MG63 (cell line): ENCODE measurements around the gene RNF19B. TPM values are rescaled to one million over a fixed set of nuclear protein-coding genes. Genes with fewer than 3 reads are reported as not detected.

Experiments used
- DNase-seq: peaks from one replicate; pipeline ENCODE4 v3.0.0-alpha.2; 2020
- H3K27me3 ChIP-seq: fragments of 250-450 bp; sonication (Bioruptor Pico); 2 replicates; pipeline ENCODE4 v1.5.1; 2020; ENCODE audit warnings: mild to moderate bottlenecking, moderate library complexity
- H3K36me3 ChIP-seq: fragments of 250-450 bp; sonication (Bioruptor Pico); 2 replicates; pipeline ENCODE4 v1.5.1; 2020; ENCODE audit warnings: mild to moderate bottlenecking, moderate library complexity
- H3K4me3 ChIP-seq: fragments of 250-450 bp; sonication (Bioruptor Pico); 2 replicates; pipeline ENCODE4 v1.5.1; 2020; ENCODE audit warnings: mild to moderate bottlenecking, moderate library complexity
- H3K9me3 ChIP-seq: fragments of 250-450 bp; sonication (Bioruptor Pico); 2 replicates; pipeline ENCODE4 v1.5.1; 2020; ENCODE audit warnings: mild to moderate bottlenecking, moderate library complexity
- total RNA-seq: library from RNA; depleted of rRNA; stranded (reverse); fragments of >200 nt; shearing (Covaris generic); gene quantifications from 2 replicates; pipeline ENCODE4 v1.2.3, GENCODE V29; 2014; ENCODE audit warnings: low replicate concordance

RNF19B gene
- total RNA-seq, 1 experiment from 2014 or later: 6.9 TPM

DNA sequence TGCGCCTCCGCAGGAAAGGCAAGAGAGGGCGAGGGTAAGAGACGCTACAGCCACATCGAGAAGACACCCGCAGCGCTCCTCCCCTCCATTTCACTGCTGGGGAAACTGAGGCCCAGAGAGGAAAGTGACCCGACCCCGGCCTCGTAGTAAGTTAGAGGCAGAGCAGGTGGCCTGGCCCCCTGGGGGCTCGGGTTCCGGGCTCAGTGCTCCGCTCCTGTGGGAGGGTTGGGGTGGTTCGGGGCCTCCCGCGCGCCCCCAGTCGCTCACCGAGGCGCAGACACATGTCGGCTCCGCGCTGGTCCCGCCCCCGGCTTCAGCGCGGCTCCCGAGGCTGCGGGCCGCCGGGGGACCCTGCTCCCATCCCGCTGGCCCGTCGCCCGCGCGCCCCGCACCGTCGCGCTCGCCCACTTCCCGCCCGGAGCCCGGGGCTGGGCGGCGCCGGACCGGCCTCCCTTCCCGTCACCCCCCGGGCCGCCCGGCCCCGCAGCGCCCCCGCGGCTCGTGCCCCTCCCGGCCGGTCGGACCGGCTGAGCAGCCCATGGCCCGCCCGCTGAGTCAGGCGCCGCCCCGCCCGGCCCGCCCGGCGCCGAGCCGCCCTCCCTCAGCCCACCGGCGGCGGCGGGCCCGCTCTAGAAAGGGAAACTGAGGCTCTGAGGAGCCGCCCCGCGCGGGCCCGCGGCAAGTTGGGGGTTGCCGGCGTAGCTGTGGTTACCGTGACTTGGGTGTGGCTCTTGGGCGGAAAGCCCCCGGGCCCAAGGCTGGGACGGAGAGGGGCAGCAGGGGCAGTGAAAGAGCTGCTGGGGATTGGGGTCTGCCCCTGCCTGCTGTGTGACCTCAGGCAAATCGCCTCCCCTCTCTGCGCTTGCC lies 63.4 kb downstream of the RNF19B start, which contains the start of gene TMEM54:
Gene TMEM54, minus strand, starts transcription at position 434 of the 867 bp plus-strand sequence. Its CDS starts 151 bp downstream, at position 283.
- H3K36me3 ChIP-seq: no peaks in the 10 kb centered on the region
- no peaks in the 10 kb centered on the region for H3K27me3 ChIP-seq
- H3K4me3 ChIP-seq: peak within 1 kb of the TSS; percentile 47
- peak; percentile 62 for DNase-seq
- no peaks in the 10 kb centered on the region for H3K9me3 ChIP-seq

- Histone ChIP-seq H3K4me3 (peak overlapping the region; percentile 46), H3K9me3 (no peaks in the 10 kb centered on the region), H3K36me3 (no peaks in the 10 kb centered on the region), H3K27me3 (no peaks in the 10 kb centered on the region)
- no peak for DNase-seq
Measured at GRCh38 chr1:32900371-32900955, 64.1 kb downstream of the RNF19B start.

GRCh38 chr1:32899586-32900296 lies 64.9 kb downstream of the RNF19B start:
- Histone ChIP-seq H3K27me3 (no peaks in the 10 kb centered on the region), H3K9me3 (no peaks in the 10 kb centered on the region), H3K36me3 (no peaks in the 10 kb centered on the region), H3K4me3 (no peak overlapping the region)
- no peak for DNase-seq

DNA sequence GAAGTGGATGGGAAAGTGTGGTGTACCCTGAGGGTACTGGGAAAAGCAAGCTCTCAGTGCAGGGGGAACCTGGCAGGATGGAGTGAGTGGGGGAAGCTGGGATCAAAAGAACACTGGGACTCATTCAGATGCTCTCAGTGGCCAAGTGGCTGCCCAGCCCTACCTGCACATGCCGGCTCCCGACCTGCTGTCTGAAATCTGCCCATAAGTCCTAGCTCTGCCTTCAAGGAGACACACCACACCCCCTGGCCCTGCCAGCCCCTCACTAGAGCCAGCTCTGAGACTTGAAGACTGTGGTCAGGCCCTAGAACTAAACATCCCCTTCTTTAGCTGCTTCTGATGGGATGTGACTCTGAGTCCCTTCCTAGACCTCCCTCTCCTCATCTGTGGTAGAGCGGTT lies 65.7 kb downstream of the RNF19B start:
- DNase-seq: no peak
- Histone ChIP-seq H3K27me3 (no peaks in the 10 kb centered on the region), H3K9me3 (no peaks in the 10 kb centered on the region), H3K4me3 (no peak overlapping the region), H3K36me3 (no peaks in the 10 kb centered on the region)

- no peaks in the 10 kb centered on the region for H3K27me3 ChIP-seq
- DNase-seq: no peak
- no peak overlapping the region for H3K4me3 ChIP-seq
- no peaks in the 10 kb centered on the region for H3K36me3 ChIP-seq
- H3K9me3 ChIP-seq: no peaks in the 10 kb centered on the region
Measured at GRCh38 chr1:32898056-32898455, 66.6 kb downstream of the RNF19B start.

DNA sequence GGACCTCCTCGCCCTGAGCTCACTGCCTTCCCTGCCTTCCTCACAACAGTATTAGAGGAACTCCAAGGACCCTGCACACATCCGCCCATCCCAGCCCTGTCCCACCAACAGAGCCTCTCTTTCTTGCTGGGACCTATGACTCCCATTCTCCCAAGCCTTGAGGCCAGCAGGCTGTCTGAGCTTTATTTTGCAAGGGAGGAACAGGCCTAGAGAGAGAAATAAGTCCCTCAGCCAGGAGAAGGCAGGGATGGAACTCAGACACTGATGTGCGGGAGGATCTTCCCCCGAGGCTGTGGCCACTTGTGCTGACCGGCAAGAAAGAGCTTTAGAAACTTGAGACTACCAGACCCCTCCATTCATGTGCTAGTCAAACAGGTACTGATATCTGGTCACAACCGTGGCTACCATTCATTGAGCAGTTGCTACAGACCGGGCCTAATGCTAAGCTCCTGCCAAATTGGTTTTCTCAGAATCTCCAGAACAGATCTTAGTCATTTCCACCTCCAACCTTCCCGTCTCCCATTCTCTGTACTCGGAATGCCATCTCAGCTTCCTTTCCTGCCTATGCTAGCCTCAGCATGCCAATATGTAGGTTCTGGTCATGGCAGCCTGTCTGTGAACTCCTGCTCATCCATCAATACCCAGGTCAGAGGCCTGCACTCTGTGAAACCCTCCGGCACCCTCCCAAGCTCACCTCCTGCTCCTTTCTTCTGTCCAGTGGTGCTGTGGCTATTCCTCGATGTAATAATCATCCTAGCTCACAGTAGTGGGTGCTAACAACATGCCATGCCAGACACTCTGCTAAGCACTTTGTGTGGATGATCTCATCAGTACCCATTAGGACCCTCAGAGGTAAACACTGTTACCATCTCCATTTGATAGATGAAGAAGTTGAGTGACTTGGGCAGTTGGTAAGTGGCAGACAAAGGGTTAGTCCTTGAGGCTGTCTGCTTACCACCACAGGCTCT lies 67.2 kb downstream of the RNF19B start:
- Histone ChIP-seq H3K4me3 (no peak overlapping the region), H3K27me3 (no peaks in the 10 kb centered on the region), H3K9me3 (no peaks in the 10 kb centered on the region), H3K36me3 (no peaks in the 10 kb centered on the region)
- DNase-seq: no peak

GRCh38 chr1:32896451-32896850 lies 68.2 kb downstream of the RNF19B start:
- Histone ChIP-seq H3K9me3 (no peaks in the 10 kb centered on the region), H3K27me3 (no peaks in the 10 kb centered on the region), H3K36me3 (no peaks in the 10 kb centered on the region), H3K4me3 (no peak overlapping the region)
- DNase-seq: no peak

GRCh38 chr1:32895325-32896215 lies 69.0 kb downstream of the RNF19B start:
- no peak for DNase-seq
- Histone ChIP-seq H3K9me3 (no peaks in the 10 kb centered on the region), H3K4me3 (no peak overlapping the region), H3K27me3 (no peaks in the 10 kb centered on the region), H3K36me3 (no peaks in the 10 kb centered on the region)

DNA sequence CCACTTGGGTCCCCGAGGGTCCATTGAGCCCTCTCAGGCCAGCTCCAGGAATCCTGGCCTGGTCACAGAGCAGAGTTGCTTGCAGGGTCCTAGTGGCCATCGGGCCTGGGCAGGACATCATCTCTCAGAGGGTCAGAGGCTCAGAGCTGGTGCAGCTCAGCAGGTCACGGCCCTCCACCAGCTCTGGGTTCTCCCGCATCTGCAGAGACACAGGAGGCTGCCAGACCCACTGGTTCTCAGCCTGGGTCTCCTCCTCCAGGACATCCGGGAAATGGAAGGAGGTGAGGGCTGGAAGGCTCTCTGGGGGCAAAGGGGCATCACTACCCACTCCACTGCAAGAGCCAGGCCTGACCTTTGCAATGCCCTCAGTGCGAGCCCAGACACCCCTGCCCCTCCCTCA lies 69.9 kb downstream of the RNF19B start:
- H3K4me3 ChIP-seq: no peak overlapping the region
- no peaks in the 10 kb centered on the region for H3K9me3 ChIP-seq
- H3K36me3 ChIP-seq: no peaks in the 10 kb centered on the region
- no peak for DNase-seq
- H3K27me3 ChIP-seq: no peaks in the 10 kb centered on the region

DNA sequence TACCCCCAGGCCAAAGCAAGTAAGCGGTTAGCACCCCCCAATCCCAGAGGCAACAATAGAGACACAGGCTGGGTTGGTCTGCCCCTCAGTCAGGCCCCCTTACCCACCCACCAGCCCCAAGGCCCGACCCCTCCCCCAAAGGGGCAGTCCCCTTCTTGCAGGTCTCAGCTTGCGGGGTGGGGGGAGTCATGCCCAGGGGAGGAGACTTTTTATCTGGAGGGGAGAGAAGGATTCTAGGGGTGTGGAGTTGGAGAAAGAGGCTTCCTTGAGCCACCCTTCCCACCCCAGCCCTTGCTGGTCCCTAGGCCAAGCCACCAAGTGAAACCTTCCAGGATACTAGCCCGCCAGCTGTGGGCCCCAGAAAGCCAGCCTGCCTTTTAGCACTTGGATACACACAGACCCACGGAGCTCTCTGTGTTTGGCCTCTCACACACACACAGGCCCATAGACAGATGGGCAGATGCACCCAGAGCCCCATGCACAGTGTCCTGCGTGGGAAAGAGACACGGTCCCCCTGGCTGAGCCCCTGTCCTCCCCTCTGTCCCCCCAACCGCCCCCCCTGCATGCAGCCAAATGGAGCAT lies 70.5 kb downstream of the RNF19B start:
- H3K4me3 ChIP-seq: no peak overlapping the region
- no peaks in the 10 kb centered on the region for H3K36me3 ChIP-seq
- no peak for DNase-seq
- H3K9me3 ChIP-seq: no peaks in the 10 kb centered on the region
- no peaks in the 10 kb centered on the region for H3K27me3 ChIP-seq

GRCh38 chr1:32893198-32894018 lies 71.2 kb downstream of the RNF19B start:
- no peaks in the 10 kb centered on the region for H3K27me3 ChIP-seq
- H3K36me3 ChIP-seq: no peaks in the 10 kb centered on the region
- H3K9me3 ChIP-seq: no peaks in the 10 kb centered on the region
- H3K4me3 ChIP-seq: peak overlapping the region; percentile 11; the same call in 1 of the 2 replicates
- peak; percentile 28 for DNase-seq

- DNase-seq: no peak
- no peaks in the 10 kb centered on the region; the same call in 1 of the 2 replicates for H3K27me3 ChIP-seq
Measured at GRCh38 chr1:32892368-32893197, 72.0 kb downstream of the RNF19B start.

GRCh38 chr1:32891630-32892029 lies 73.0 kb downstream of the RNF19B start:
- DNase-seq: no peak
- Histone ChIP-seq H3K4me3 (no peak overlapping the region), H3K36me3 (no peaks in the 10 kb centered on the region), H3K9me3 (no peaks in the 10 kb centered on the region), H3K27me3 (peaks cover 6% of the 10 kb centered on the region; the same call in 1 of the 2 replicates)

More at GRCh38 chr1:32892368-32893197, 72.0 kb downstream of the RNF19B start:
- H3K4me3 ChIP-seq: no peak overlapping the region
- H3K36me3 ChIP-seq: no peaks in the 10 kb centered on the region
- no peaks in the 10 kb centered on the region for H3K9me3 ChIP-seq

DNA sequence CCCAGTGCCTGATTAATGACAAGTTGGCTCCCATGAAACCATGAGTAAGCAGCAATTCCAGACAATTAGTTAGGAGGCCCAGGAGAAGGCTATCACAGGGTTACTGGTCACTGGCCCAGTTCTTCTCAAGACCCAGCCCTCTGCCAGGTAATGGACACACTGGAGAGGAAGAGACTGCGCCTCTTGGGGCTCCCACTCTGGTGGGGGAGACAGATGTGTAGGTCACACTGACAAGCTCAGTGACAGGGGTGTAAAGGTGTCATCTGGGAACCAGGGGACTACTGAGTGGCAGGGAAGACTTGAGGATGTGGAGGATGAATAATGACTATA lies 73.4 kb downstream of the RNF19B start:
- H3K9me3 ChIP-seq: no peaks in the 10 kb centered on the region
- H3K4me3 ChIP-seq: no peak overlapping the region
- DNase-seq: no peak
- peaks cover 7% of the 10 kb centered on the region; the same call in 1 of the 2 replicates for H3K27me3 ChIP-seq
- H3K36me3 ChIP-seq: no peaks in the 10 kb centered on the region
